ENCODE results near the gene PRM1.

- TF ChIP-seq CTCF (IDR thresholded peaks at IDR 0.05) (no peak), STAT6 (CRISPR knock-in tag; conservative IDR thresholded peaks at IDR 0.05; ENCODE audit: low read depth) (no peak), SP1 (CRISPR knock-in tag; conservative IDR thresholded peaks at IDR 0.05) (no peak), ZBTB43 (CRISPR knock-in tag; IDR thresholded peaks at IDR 0.05) (no peak), ZNF512 (CRISPR knock-in tag; IDR thresholded peaks at IDR 0.05; ENCODE audit: borderline replicate concordance) (no peak), NR1H2 (CRISPR knock-in tag; IDR thresholded peaks at IDR 0.05) (no peak), USF2 (CRISPR knock-in tag; IDR thresholded peaks at IDR 0.05) (no peak), TP53 (CRISPR knock-in tag; IDR thresholded peaks at IDR 0.05) (no peak), MLX (CRISPR knock-in tag; IDR thresholded peaks at IDR 0.05) (no peak), ERG (CRISPR knock-in tag; IDR thresholded peaks at IDR 0.05) (no peak), ARID4B (CRISPR knock-in tag; IDR thresholded peaks at IDR 0.05; ENCODE audit: borderline replicate concordance) (no peak), CBFB (CRISPR knock-in tag; IDR thresholded peaks at IDR 0.05; ENCODE audit: low read depth) (no peak), SMAD3 (CRISPR knock-in tag; IDR thresholded peaks at IDR 0.05; ENCODE audit: borderline replicate concordance) (no peak), ZNF671 (CRISPR knock-in tag; IDR thresholded peaks at IDR 0.05) (no peak)
Observed at GRCh38 chr16:11235703-11235991, 45.5 kb downstream of the PRM1 start.

Data from WTC11 (cell line).